Measurements from ENCODE around the gene FAM20C.

The FAM20C gene

DNA sequence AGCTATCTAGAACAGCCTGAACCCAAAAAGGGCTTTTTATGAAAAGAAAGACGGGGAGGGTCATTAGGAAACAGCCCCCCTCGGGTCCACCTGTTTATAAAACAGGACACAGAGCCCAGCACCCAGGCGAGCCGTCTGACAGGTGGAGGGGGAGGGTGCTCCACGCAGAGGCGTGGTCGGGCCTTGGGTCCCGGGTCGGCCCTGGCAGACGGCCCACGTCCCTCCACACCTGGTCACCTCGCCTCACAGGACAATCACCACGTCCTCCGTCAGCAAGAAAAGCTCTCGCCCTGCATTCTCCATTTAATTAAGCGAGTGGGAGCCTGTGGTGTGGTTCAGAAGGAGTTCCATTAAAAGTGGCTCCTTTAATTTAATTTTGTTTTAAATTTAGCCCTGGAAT, 55.3 kb downstream of the FAM20C start:
- ATAC-seq: no peak

DNA sequence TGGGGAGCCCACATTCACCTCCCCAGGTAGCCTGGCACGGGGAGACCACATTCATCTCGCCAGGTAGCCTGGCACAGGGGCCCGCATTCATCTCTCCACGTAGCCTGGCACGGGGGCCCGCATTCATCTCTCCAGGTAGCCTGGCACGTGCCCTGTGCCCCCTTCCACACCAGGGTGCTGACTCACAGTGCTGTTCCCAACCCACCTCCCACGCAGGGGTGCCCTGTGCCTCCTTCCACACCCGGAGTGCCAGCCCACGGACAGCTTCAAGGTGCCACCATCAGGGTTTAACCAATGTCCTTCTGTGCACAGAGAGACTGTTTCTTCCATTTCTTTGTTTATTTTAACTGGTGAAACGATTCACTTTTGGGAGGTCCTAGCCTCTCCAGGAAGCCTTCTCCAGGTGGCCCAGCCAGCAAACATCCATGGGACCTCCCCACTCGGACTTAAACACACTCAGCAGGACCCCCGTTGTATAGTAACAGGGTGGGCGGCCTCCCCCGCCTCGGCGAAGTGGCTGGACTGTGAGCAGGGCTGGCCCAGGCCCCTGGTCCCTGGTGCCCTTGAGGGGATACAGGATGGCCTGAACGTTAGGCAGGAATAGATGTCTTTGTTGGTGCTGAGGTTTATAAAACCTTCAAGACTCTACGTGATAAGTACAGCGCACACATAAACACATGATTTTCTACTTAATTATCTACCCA, 56.5 kb downstream of the FAM20C start:
- ATAC-seq: no peak

DNA sequence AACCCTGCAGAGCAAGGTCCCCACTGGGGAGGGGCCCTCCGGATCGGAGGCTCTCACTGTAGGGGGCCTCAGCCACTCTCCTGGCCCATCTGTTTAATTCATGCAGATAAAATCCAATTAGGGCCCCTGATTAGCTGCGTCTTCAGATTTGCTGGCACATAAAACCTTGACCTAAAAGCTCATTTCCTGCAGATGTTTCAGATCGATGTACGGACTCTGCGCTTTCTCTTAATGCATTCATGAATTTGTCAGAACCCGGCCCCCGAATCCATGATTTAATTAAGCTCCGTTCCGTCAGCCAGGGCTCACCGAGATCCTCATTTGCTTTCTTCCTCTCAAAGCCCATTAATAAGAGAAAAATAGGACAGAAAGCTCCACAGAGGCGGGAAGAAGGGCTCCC, 57.6 kb downstream of the FAM20C start:
- no peak for ATAC-seq

DNA sequence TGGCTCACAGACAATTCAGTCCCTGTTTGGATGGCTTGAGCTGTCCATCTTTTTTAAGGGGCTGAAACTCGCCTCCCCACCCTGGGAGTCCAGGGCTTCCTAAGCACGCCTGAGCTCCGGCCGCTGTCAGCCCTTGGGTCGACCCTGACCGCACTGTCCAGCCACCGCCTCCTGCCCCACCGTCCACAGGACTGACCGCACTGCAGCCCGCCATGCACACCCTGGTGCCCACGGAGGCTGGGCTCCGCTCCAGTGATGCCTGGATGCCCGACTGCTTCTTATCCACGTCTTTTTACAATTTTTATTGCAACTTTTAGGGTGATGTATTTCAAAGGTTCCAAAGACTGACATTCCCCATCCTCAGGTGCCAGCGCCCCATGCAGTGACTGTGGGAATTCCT, 58.2 kb downstream of the FAM20C start:
- no peak for ATAC-seq

DNA sequence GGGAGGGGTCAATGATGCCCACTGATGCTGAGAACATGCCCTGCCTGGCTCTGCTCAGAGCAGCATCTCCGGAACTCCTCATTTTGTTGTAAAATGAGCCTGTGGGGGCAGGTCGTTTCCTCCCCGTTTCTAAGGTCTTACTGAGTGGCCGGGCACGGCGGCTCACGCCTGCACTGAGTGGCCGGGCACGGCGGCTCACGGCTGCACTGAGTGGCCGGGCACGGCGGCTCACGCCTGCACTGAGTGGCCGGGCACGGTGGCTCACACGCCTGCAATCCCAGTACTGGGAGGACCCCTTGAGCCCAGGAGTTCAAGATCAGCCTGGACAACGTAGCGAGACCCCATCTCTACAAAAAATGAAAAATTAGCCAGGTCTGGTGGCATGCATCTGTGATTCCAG, 58.6 kb downstream of the FAM20C start:
- no peak for ATAC-seq

DNA sequence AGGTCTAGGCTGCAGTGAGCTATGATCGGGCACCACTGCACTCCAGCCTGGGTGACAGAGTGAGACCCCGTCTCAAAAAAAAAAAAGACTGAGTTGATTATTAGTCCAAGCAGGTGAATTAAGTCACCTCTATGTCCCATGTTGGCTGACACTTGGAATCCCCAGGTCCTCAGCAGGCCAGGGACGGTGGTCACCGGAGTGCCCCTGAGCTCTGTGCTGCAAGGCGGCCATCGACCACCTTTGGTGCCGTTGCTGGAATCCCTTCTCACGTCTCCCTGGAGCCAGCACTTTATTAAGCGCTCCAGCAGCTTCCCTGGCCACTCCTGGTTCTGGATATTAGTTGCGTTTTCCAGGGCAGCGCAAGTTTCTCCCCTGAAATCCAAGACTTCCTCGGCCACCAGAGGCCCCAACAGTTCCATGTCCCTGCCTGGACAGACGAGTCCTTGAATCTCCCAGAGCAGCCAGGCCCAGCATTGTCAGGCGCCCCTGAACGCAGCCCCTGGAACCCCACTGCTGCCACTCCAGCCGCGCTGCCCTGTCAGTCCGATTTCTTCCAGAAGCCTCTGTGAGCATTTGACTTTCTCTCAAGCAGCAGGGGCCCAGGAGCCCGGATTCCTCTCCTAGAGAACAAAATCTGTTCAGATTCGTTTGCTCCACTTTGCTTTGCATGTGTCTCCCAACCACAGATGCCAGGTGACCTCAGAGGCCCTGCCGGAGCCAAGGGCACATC, 59.2 kb downstream of the FAM20C start:
- ATAC-seq: no peak

DNA sequence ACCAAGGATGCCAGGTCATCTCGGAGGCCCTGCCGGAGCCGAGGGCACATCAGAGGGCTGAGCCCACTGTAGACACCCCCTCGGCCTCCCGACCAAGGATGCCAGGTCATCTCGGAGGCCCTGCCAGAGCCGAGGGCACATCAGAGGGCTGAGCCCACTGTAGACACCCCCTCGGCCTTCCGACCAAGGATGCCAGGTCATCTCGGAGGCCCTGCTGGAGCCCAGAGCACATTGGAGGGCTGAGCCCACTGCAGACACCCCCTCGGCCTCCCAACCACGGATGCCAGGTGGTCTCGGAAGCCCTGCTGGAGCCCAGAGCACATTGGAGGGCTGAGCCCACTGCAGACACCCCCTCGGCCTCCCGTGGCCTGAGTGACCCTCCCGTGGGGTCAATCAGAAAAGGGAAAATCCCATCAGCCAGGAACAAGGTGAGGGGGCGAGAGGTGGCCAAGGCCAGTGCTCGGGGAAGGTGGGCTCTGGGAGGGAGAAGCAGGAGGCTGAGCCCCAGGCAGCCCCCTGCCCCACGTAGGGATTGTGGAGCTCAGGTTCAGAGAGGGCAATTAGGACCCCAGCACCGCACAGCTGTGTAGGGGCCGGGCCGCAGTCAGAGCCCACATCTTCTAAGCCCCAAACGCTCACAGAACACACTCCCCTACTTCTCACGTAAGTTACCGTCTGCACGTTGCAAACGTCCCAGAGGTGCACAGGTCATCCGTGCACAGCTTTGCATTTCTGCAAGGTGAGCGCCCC, 60.0 kb downstream of the FAM20C start:
- no peak for ATAC-seq

DNA sequence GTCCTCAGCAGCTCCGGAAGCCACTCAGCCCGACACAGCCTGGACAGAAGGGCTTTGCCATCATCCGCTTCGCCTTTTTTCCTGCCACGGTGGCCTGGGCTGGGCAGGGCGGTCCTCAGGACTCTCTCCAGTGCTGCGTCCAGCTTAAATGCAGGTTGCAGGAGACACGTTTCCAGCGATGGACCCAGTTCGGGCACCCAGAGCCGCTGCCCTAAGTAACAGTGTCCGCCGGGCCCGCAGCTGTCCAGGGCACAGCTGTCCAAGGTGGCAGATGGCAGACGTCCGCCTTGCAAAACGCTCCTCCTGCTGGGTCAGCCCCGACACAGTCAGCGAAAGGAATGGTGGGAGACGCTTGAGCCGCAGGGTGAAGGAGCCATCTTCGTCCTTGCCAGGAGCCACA, 60.6 kb downstream of the FAM20C start:
- ATAC-seq: no peak

DNA sequence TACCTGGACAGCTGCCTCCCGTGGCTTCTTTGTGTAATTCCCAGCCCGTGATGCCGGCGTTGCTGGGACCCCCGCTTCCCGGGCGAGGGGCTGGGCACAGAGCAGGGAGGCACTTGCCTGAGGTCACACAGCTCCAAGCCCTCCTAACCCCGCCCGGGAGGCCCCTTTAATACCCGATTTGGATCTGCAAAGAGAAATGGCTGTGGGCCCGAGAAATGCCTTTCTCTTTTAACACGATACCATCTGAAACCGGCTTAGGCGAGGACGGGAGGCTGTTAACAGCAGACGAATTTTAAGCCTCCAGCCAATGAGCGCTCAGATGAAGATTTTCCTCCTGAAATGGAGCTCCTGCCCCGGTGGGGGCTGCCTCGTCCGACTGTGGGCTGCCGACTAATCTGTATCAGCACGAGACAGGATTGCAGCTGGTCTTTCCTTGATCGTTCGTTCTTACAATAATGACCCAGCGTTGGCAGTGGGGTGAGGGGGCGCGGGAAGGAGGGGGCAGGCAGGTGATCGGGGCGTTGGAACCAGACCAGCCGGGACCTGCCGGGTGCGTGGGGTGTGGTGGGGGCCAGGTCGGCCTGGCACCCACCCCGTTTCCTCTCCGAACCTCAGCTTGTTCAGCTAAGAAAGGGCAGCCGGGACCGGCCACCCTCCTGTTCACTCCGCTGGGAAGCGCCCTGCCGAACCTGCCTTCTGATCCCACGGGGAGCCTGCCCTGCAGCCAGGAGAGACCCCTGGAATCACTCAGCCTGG, 61.4 kb downstream of the FAM20C start:
- ATAC-seq: no peak

DNA sequence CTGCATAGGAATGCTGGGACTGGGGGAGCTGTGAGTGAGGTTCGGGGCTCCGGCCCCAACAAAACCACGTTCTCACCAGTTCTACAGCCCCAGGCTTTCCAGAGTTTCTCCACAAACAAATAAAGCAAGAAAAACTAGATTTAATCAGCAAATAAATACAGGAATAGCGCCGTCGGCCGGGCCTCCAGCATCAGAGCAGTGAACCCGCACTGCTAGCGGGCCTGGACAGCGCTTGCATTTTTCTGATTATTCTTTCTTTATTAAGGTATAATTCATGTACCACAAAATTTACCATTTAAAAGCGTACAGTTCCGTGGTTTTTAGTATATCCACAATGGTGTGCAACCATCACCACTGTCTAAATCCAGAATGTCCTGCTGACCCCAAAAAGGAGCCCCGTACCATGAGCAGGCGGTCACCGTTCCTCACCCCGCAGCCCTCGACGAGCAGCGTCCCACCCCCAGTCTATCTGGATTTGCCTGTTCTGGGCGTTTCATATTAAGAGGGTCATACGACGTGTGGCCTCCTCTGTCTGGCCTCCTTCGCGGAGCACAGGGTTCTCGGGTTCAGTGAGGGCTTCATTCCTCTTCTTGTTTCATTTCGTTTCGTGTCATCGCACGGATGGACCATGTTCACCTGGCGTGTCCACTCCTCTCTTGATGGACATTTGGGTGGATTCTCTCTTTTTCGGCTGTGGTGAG, 62.1 kb downstream of the FAM20C start:
- ATAC-seq: no peak

DNA sequence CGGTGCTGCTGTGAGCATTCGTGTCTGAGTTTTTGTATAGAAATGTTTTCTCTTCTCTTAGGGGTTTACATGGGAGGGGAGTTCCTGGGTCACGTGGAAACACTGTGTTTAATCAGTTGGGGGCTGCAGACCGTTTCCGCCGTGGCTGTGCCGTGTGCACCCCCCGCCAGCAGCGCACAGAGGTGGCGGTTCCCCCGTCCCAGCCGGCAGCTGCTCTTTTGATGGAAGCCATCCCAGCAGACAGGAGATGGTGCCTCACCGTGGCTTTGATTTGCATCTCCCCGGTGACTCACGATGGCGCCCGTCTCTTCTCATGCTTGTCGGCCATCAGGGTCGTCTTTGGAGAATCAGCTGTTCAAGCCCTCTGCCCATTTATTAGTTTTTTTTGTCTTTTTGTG, 62.7 kb downstream of the FAM20C start:
- no peak for ATAC-seq

DNA sequence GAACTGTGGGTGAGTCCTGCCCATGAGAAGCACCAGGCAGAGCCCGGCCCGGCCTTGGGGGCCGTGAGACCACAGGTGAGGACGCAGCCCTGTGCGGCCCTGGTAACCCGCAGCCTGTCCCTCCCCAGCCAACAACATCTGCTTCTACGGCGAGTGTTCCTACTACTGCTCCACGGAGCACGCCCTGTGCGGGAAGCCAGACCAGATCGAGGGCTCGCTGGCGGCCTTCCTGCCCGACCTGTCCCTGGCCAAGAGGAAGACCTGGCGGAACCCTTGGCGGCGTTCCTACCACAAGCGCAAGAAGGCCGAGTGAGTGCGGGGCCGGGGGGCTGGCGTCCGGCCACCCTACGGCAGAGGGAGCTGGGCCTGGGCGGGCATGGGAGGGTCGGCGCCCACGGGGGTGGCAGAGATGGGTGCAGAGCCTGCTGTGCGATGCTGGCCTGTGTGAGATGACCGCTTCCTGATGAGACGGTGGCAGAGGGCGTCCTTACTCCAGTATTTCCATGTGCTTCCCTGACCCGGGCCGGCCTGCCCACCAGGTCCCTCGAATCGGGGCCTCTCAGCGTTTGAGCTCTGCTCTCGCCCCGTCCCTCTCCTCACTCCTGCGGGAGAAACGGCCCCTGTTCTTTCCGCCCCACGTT, 63.5 kb downstream of the FAM20C start:
- ATAC-seq: no peak

DNA sequence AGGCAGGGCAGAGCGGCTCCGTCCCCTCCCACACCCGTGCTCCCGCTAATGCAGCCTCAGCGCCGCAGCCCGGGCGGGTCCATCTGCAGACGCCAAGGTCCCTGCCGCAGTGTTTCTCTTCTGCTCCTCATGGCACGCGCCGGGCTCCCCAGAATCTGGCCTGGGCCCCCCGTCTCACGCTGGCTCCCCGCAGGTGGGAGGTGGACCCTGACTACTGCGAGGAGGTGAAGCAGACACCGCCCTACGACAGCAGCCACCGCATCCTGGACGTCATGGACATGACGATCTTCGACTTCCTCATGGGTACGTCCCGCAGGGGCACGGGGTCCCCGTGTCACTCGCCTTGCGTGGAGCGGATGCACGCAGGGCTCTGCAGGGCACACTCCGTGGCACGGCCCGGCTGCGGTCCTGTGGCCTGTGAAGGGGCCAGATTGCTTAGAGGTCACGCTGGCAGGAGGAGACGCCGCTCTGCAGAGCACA, 64.1 kb downstream of the FAM20C start:
- ATAC-seq: no peak

DNA sequence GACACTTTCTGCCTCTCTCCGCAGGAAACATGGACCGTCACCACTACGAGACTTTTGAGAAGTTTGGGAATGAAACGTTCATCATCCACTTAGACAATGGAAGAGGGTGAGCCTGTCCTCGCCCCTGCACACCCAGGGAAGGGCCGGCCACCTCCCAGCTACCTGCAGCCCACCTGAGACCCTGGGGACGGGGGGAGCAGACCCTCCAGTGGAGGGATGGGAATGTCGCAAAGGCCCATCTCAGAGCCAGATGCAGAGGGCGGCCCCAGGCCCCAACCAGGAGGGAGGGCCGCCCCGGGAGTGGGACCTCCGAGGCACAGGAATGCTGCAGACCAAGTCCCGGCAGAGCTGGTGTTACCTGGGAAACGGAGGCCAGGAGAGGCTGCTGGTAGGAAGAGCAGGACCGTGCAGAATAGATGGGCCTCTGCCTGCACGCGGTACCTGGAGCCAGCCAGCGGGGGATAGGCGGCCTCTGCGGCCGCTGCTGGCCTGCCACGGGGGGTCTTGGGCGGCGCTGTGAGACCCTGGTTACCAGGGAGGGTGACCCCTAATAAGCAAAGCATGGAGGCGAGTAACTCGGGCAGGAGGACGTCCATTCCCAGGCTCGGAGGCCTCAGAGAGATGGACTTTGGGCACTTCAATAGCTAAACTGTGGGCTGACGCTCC, 64.7 kb downstream of the FAM20C start:
- ATAC-seq: no peak

DNA sequence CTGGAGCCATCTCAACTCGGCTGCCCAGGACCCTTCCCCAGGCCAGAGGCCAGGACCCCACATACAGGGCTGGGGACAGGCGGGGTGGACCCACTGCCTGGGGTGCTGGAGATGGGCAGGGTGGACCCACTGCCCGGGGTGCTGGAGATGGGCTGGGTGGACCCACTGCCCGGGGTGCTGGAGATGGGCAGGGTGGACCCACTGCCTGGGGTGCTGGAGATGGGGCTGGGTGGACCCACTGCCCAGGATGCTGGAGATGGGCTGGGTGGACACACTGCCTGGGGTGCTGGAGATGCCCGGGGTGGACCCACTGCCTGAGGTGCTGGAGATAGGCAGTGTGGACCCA, 65.2 kb downstream of the FAM20C start:
- no peak for ATAC-seq

DNA sequence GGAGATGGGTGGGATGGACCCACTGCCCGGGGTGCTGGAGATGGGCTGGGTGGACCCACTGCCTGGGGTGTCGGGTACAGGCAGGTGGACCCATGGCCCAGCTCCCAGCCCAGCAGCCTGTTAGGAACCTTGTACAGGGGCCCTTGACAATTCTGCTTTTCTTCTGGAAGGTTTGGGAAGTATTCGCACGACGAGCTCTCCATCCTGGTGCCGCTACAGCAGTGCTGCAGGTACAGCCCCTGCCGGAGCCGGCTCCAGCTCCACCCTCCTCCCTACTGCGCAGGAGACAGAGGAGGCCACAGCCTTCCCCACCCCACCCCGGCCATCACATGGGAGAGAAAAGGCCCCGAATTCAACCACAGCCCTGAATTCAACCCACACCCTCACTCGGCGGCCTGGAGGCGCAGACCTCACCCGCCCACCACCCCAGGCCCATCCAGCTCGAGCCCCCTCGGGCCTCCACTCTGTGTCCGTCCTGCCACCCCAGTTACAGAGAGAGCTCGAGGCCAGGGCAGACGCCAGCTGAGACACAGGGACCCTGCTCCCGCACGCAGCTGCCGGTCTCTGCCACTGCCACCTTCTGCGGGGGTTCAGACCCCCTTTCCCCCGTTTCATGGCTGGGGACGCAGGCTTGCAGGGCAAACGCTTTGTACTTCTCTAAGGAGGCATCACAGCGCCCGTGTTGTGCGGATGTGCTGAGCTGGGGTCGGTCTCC, 66.3 kb downstream of the FAM20C start:
- ATAC-seq: no peak

DNA sequence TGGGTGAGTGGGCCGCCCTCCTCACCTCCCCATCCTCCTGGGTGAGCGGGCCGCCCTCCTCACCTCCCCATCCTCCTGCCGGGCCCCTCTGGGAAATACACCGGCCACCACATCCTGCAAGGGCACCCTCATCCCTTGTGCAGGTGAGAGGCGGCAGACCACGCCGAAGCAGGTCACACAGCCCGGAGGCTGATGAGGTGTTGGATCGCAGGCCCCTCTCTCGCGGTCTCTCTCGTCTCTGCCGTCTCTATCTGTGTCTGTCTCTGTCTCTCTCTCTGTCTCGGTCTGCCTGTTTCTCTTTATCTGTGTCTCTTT, 66.8 kb downstream of the FAM20C start:
- no peak for ATAC-seq

DNA sequence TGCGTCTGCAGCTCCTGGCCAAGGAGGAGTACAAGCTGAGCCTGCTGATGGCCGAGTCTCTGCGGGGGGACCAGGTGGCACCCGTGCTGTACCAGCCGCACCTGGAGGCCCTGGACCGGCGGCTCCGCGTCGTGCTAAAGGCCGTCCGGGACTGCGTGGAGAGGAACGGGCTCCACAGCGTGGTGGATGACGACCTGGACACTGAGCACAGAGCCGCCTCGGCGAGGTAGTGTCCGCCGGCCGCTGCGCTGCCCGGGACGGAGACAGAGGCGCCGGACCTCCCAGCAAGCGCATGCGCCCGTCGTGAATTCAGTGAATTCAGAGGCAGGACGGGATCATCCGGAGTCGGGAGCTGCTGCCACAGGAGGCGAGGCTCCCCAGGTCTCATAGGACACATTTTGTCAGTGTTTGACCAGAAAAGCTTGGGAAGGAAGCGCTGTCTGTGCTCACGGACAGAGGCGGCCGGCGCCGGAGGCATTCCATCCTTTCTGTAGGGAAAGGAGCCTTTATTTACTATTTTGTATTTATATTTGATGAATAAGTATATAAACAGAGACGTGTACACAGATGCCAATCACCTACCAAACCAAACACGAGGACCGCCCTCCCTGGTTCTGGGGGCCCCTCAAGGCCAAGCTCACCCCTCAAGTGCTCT, 67.5 kb downstream of the FAM20C start:
- ATAC-seq: no peak

DNA sequence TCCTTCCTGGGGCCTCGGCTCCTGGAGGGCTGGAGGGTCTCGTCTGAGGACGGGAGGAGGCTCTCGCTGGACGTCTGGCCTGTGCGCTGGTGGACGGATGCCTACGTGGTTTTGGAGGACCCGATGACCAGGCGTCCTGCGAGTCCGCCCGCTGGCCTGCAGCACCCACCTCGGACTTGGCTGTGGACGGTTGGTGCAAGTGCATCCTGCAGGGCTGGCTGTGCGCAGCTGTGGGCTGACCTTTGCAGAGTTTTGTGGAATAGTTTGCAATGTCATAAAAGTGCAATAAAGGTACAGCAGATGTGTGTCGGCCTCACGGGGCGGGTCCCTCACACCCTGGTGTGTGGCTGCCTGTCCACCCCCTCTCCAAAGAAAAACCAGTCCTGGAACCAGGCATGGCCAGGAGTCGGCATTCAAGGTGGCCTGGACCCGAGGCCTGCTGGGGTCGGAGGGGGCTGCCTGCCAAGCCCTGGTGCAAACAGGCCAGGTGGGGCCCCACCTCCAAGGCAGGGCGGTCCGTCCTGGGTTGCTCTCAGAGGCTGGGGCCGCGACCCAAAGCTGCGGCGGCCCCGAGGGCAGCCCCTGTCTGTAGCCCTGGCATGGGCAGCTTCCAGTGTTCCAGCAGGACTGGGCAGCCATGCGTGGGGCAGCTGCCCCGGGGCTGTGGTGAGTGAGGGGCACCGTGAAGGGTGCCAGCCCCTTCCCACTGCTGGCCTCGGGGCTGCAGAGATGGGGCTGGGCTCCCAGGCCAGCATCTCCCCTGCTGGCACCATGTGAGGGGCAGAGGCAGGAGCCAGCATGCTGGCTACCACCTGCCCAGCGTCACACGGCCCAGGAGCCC, 68.3 kb downstream of the FAM20C start:
- no peak for ATAC-seq

Measured in activated CD4-positive, CD25-positive, alpha-beta regulatory T cell treated with anti-CD3 and anti-CD28 coated beads, Interleukin-2, amount 50 U/mL, for 24 hours (primary cell).